ENCODE measurements around the gene CLOCK. TPM values are rescaled to one million over a fixed set of nuclear protein-coding genes. Genes with fewer than 3 reads are reported as not detected.

Gene CLOCK
- total RNA-seq, 2 experiments from 2014 or later, result 8.2 to 8.8 TPM

GRCh38 chr4:55397520-55398321 is 149.0 kb downstream of the CLOCK start:
- POLR2A ChIA-PET, result interaction anchor here (1.4 to 1.5 kb wide), 2 partner anchors 20 to 52 kb away, joined by 4 to 5 read pairs; partner anchors contain the start of gene SRD5A3
- Mint-ChIP-seq H3K4me1 (ENCODE audit: low read depth) (peaks cover 42% of the 10 kb centered on the region), H3K36me3 (ENCODE audit: low read depth) (peaks cover 33% of the 10 kb centered on the region)

GRCh38 chr4:55397126-55397436 is 149.6 kb downstream of the CLOCK start:
- Mint-ChIP-seq H3K27ac (peak overlapping the region; percentile 82), H3K4me1 (ENCODE audit: low read depth) (peaks cover 42% of the 10 kb centered on the region), H3K36me3 (ENCODE audit: low read depth) (peaks cover 33% of the 10 kb centered on the region), H3K4me3 (peak overlapping the region; percentile 95), H3K27me3 (no peaks in the 10 kb centered on the region), H3K9me3 (no peaks in the 10 kb centered on the region)
- POLR2A ChIA-PET, result interaction anchor here (1.4 to 1.9 kb wide), 2 partner anchors 14 to 51 kb away, joined by 5 read pairs; partner anchors contain the start of gene SRD5A3
- DNase-seq, result no peak
- CTCF ChIA-PET, result no interaction called here
- no peak for ATAC-seq
- intact Hi-C loops (cut with micrococcal nuclease), result no loop called here
- TF ChIP-seq CTCF (IDR thresholded peaks at IDR 0.05), result no peak

More at GRCh38 chr4:55397520-55398321, 149.0 kb downstream of the CLOCK start:
- ATAC-seq, result no peak
- intact Hi-C loops (cut with micrococcal nuclease), result no loop called here
- peak overlapping the region; percentile 95 for H3K4me3 Mint-ChIP-seq
- no peak for DNase-seq
- no peak for TF ChIP-seq CTCF (IDR thresholded peaks at IDR 0.05)
- no peaks in the 10 kb centered on the region for H3K9me3 Mint-ChIP-seq
- H3K27ac Mint-ChIP-seq, result peak overlapping the region; percentile 82
- CTCF ChIA-PET, result interaction anchor here (0.8 to 2.7 kb wide), 2 partner anchors 52 to 85 kb away, joined by 3 to 10 read pairs; partner anchors contain the start of gene SRD5A3
- no peaks in the 10 kb centered on the region for H3K27me3 Mint-ChIP-seq

- Mint-ChIP-seq H3K9me3 (no peaks in the 10 kb centered on the region), H3K27me3 (no peaks in the 10 kb centered on the region), H3K36me3 (ENCODE audit: low read depth) (peaks cover 33% of the 10 kb centered on the region), H3K27ac (peak overlapping the region; percentile 82), H3K4me3 (peak overlapping the region; percentile 95), H3K4me1 (ENCODE audit: low read depth) (peaks cover 42% of the 10 kb centered on the region)
- DNase-seq (peak; percentile 32), ATAC-seq (peak; percentile 11)
- no peak for TF ChIP-seq CTCF (IDR thresholded peaks at IDR 0.05)
- CTCF ChIA-PET, result no interaction called here
- intact Hi-C loops (cut with micrococcal nuclease), result no loop called here
- POLR2A ChIA-PET, result interaction anchor here (1.5 to 1.9 kb wide), 3 partner anchors 14 to 50 kb away, joined by 3 to 10 read pairs (median 5); partner anchors contain the start of gene SRD5A3
Observed at GRCh38 chr4:55396308-55397125, 150.2 kb downstream of the CLOCK start.

- H3K9me3 Mint-ChIP-seq, result no peaks in the 10 kb centered on the region
- intact Hi-C loops (cut with micrococcal nuclease), result loop anchor here (2.0 kb wide), 1 partner anchor 49 kb away; the partner anchor contains the start of gene SRD5A3
- peak; percentile 93 for DNase-seq
- CTCF ChIA-PET, result interaction anchor here (0.6 to 2.8 kb wide), 9 partner anchors 11 to 647 kb away, joined by 3 to 28 read pairs (median 4); partner anchors contain the start of gene SRD5A3
- peaks cover 35% of the 10 kb centered on the region for H3K4me1 Mint-ChIP-seq (ENCODE audit: low read depth)
- peak; percentile 95 for ATAC-seq
- H3K27me3 Mint-ChIP-seq, result no peaks in the 10 kb centered on the region
- POLR2A ChIA-PET, result interaction anchor here (0.6 to 1.9 kb wide), 6 partner anchors 13 to 167 kb away, joined by 3 to 10 read pairs (median 6); partner anchors contain the start of gene SRD5A3
- H3K27ac Mint-ChIP-seq, result peak within 1 kb of the TSS; percentile 95
- peaks cover 27% of the 10 kb centered on the region for H3K36me3 Mint-ChIP-seq (ENCODE audit: low read depth)
- peak within 1 kb of the TSS; percentile 95 for H3K4me3 Mint-ChIP-seq
- no peak for TF ChIP-seq CTCF (IDR thresholded peaks at IDR 0.05)
Observed at GRCh38 chr4:55395529-55396307, 151.0 kb downstream of the CLOCK start, which contains the start of gene TMEM165. Gene TMEM165, plus strand, starts transcription at chr4:55395957. Its CDS starts 233 bp downstream, at chr4:55396190.

Data from activated CD8-positive, alpha-beta T cell treated with anti-CD3 and anti-CD28 coated beads for 36 hours (primary cell).